NCI-H748 (cell line): ENCODE results near the gene CENPX.
"Not testable (repeated sequence)": the region's sequence is repeated elsewhere in the genome, so short reads cannot be mapped to it uniquely, and the experiment has no call there.

Experiments used
- DNase-seq: peaks from one replicate; lab custom pipeline; 2025; ENCODE audit not compliant: unreplicated experiment; lab: John Stamatoyannopoulos, UW

CENPX gene

GRCh38 chr17:82039695-82040299 lies 17.1 kb upstream of the CENPX start:
- no peak for DNase-seq

- not testable (repeated sequence) for DNase-seq
Observed at GRCh38 chr17:82038796-82039409, 16.2 kb upstream of the CENPX start.

- no peak for DNase-seq
Observed at GRCh38 chr17:82037889-82038195, 15.2 kb upstream of the CENPX start.

- peak; percentile 98 for DNase-seq
Observed at GRCh38 chr17:82037092-82037888, 14.6 kb upstream of the CENPX start, which contains the start of gene DCXR. Gene DCXR (minus strand): TSS chr17:82037697. CDS start chr17:82037682, 15 bp downstream.

GRCh38 chr17:82036634-82037091 lies 14.0 kb upstream of the CENPX start:
- no peak for DNase-seq

- no peak for DNase-seq
Observed at GRCh38 chr17:82035956-82036633, 13.4 kb upstream of the CENPX start.

GRCh38 chr17:82035488-82035887 lies 12.8 kb upstream of the CENPX start:
- DNase-seq: no peak

GRCh38 chr17:82034371-82035011 lies 11.8 kb upstream of the CENPX start:
- no peak for DNase-seq

- no peak for DNase-seq
Observed at GRCh38 chr17:82033359-82034085, 10.8 kb upstream of the CENPX start.

- peak; percentile 78 for DNase-seq
Observed at GRCh38 chr17:82031885-82032627, 9.4 kb upstream of the CENPX start.

- peak; percentile 71 for DNase-seq
Observed at GRCh38 chr17:82031303-82031884, 8.7 kb upstream of the CENPX start, which contains the start of gene RAC3. Gene RAC3 (plus strand): TSS chr17:82031678. CDS start chr17:82031762, 84 bp downstream.

- peak; percentile 89 for DNase-seq
Observed at GRCh38 chr17:82030470-82031302, 8.0 kb upstream of the CENPX start.

- no peak for DNase-seq
Observed at GRCh38 chr17:82029990-82030469, 7.4 kb upstream of the CENPX start.

- DNase-seq: no peak
Observed at GRCh38 chr17:82029391-82029790, 6.7 kb upstream of the CENPX start.

- DNase-seq: no peak
Observed at GRCh38 chr17:82028966-82029365, 6.3 kb upstream of the CENPX start.

GRCh38 chr17:82028246-82028645 lies 5.6 kb upstream of the CENPX start:
- DNase-seq: no peak

GRCh38 chr17:82025401-82026107 lies 2.9 kb upstream of the CENPX start:
- no peak for DNase-seq

- DNase-seq: no peak
Observed at GRCh38 chr17:82024859-82025258, 2.2 kb upstream of the CENPX start.
